Measurements from ENCODE around the gene ZNF681.
A peak's percentile ranks its signal among the peaks of the same experiment; 100 is the strongest.
"Not testable (repeated sequence)": the region's sequence is repeated elsewhere in the genome, so short reads cannot be mapped to it uniquely, and the experiment has no call there.

The ZNF681 gene

GRCh38 chr19:23766951-23767350, 8.3 kb upstream of the ZNF681 start:
- Histone ChIP-seq H3K4me1 (ENCODE audit: insufficient read depth, low read length) (no peaks in the 10 kb centered on the region), H3K9ac (ENCODE audit: low read depth, low read length) (no peak overlapping the region), H3K9me3 (ENCODE audit: control insufficient read depth, insufficient read depth, low read length) (no peaks in the 10 kb centered on the region), H3K36me3 (ENCODE audit: insufficient read depth, low read length) (peaks cover 7% of the 10 kb centered on the region; the same call in 1 of the 2 replicates)

- no peaks in the 10 kb centered on the region for H3K9me3 ChIP-seq (ENCODE audit: control insufficient read depth, insufficient read depth, low read length)
- no peak overlapping the region for H3K9ac ChIP-seq (ENCODE audit: low read depth, low read length)
- H3K4me1 ChIP-seq (ENCODE audit: insufficient read depth, low read length) = no peaks in the 10 kb centered on the region
- H3K36me3 ChIP-seq (ENCODE audit: insufficient read depth, low read length) = peaks cover 3% of the 10 kb centered on the region; the same call in 1 of the 2 replicates
These were observed 6.1 kb upstream of the ZNF681 start for GRCh38 chr19:23764781-23765180.

GRCh38 chr19:23762884-23763711, 4.4 kb upstream of the ZNF681 start:
- Histone ChIP-seq H3K36me3 (ENCODE audit: insufficient read depth, low read length) (peaks cover 3% of the 10 kb centered on the region; the same call in 1 of the 2 replicates), H3K9me3 (ENCODE audit: control insufficient read depth, insufficient read depth, low read length) (no peaks in the 10 kb centered on the region), H3K4me1 (ENCODE audit: insufficient read depth, low read length) (no peaks in the 10 kb centered on the region), H3K9ac (ENCODE audit: low read depth, low read length) (peak overlapping the region; percentile 70)

- H3K4me1 ChIP-seq (ENCODE audit: insufficient read depth, low read length) = no peaks in the 10 kb centered on the region
- peak overlapping the region; percentile 70; the same call in 1 of the 2 replicates for H3K9ac ChIP-seq (ENCODE audit: low read depth, low read length)
- H3K9me3 ChIP-seq (ENCODE audit: control insufficient read depth, insufficient read depth, low read length) = no peaks in the 10 kb centered on the region
- H3K36me3 ChIP-seq (ENCODE audit: insufficient read depth, low read length) = peaks cover 3% of the 10 kb centered on the region; the same call in 1 of the 2 replicates
These were observed 3.8 kb upstream of the ZNF681 start for GRCh38 chr19:23762548-23762883.

- H3K9ac ChIP-seq (ENCODE audit: low read depth, low read length); H3K36me3 ChIP-seq (ENCODE audit: insufficient read depth, low read length); H3K9me3 ChIP-seq (ENCODE audit: control insufficient read depth, insufficient read depth, low read length); H3K4me1 ChIP-seq (ENCODE audit: insufficient read depth, low read length): not testable (repeated sequence)
These were observed 1.6 kb upstream of the ZNF681 start for GRCh38 chr19:23760326-23760725.

GRCh38 chr19:23743633-23744232, 15.0 kb downstream of the ZNF681 start:
- not testable (repeated sequence) for H3K9ac ChIP-seq (ENCODE audit: low read depth, low read length); H3K4me1 ChIP-seq (ENCODE audit: insufficient read depth, low read length)
- peaks cover 14% of the 10 kb centered on the region for H3K36me3 ChIP-seq (ENCODE audit: insufficient read depth, low read length)
- H3K9me3 ChIP-seq (ENCODE audit: control insufficient read depth, insufficient read depth, low read length) = peaks cover 15% of the 10 kb centered on the region

- H3K9ac ChIP-seq (ENCODE audit: low read depth, low read length); H3K9me3 ChIP-seq (ENCODE audit: control insufficient read depth, insufficient read depth, low read length); H3K36me3 ChIP-seq (ENCODE audit: insufficient read depth, low read length); H3K4me1 ChIP-seq (ENCODE audit: insufficient read depth, low read length): not testable (repeated sequence)
These were observed 27.8 kb downstream of the ZNF681 start for GRCh38 chr19:23730729-23731465.

- H3K9me3 ChIP-seq (ENCODE audit: control insufficient read depth, insufficient read depth, low read length); H3K4me1 ChIP-seq (ENCODE audit: insufficient read depth, low read length); H3K36me3 ChIP-seq (ENCODE audit: insufficient read depth, low read length); H3K9ac ChIP-seq (ENCODE audit: low read depth, low read length): not testable (repeated sequence)
These were observed 34.5 kb downstream of the ZNF681 start for GRCh38 chr19:23724161-23724560.

- Histone ChIP-seq H3K4me1 (ENCODE audit: insufficient read depth, low read length) (peaks cover 6% of the 10 kb centered on the region; the same call in 1 of the 2 replicates), H3K36me3 (ENCODE audit: insufficient read depth, low read length) (no peaks in the 10 kb centered on the region), H3K9ac (ENCODE audit: low read depth, low read length) (peak overlapping the region; percentile 48; the same call in 1 of the 2 replicates), H3K9me3 (ENCODE audit: control insufficient read depth, insufficient read depth, low read length) (no peaks in the 10 kb centered on the region)
These were observed 39.9 kb downstream of the ZNF681 start for GRCh38 chr19:23718802-23719201.

GRCh38 chr19:23716792-23717191, 41.9 kb downstream of the ZNF681 start:
- Histone ChIP-seq H3K9me3 (ENCODE audit: control insufficient read depth, insufficient read depth, low read length) (no peaks in the 10 kb centered on the region), H3K4me1 (ENCODE audit: insufficient read depth, low read length) (0 out of 2 replicates have a peak, but pooled peaks cover 3% of the 10 kb centered on the region)

GRCh38 chr19:23709347-23709746, 49.3 kb downstream of the ZNF681 start:
- Histone ChIP-seq H3K36me3 (ENCODE audit: insufficient read depth, low read length) (no peaks in the 10 kb centered on the region), H3K9ac (ENCODE audit: low read depth, low read length) (no peak overlapping the region), H3K4me1 (ENCODE audit: insufficient read depth, low read length) (no peaks in the 10 kb centered on the region), H3K9me3 (ENCODE audit: control insufficient read depth, insufficient read depth, low read length) (no peaks in the 10 kb centered on the region)

More at GRCh38 chr19:23716792-23717191, 41.9 kb downstream of the ZNF681 start:
- Histone ChIP-seq H3K36me3 (ENCODE audit: insufficient read depth, low read length) (no peaks in the 10 kb centered on the region), H3K9ac (ENCODE audit: low read depth, low read length) (no peak overlapping the region)

GRCh38 chr19:23706657-23707056, 52.0 kb downstream of the ZNF681 start:
- no peak overlapping the region for H3K9ac ChIP-seq (ENCODE audit: low read depth, low read length)
- no peaks in the 10 kb centered on the region for H3K9me3 ChIP-seq (ENCODE audit: control insufficient read depth, insufficient read depth, low read length)
- H3K36me3 ChIP-seq (ENCODE audit: insufficient read depth, low read length) = no peaks in the 10 kb centered on the region
- no peaks in the 10 kb centered on the region for H3K4me1 ChIP-seq (ENCODE audit: insufficient read depth, low read length)

- Histone ChIP-seq H3K4me1 (ENCODE audit: insufficient read depth, low read length) (peaks cover 15% of the 10 kb centered on the region), H3K36me3 (ENCODE audit: insufficient read depth, low read length) (no peaks in the 10 kb centered on the region), H3K9ac (ENCODE audit: low read depth, low read length) (no peak overlapping the region; the same call in 1 of the 2 replicates), H3K9me3 (ENCODE audit: control insufficient read depth, insufficient read depth, low read length) (no peaks in the 10 kb centered on the region)
These were observed 59.2 kb downstream of the ZNF681 start for GRCh38 chr19:23699521-23699860.

GRCh38 chr19:23698711-23699520, 59.8 kb downstream of the ZNF681 start:
- H3K9ac ChIP-seq (ENCODE audit: low read depth, low read length) = no peak overlapping the region; the same call in 1 of the 2 replicates
- peaks cover 15% of the 10 kb centered on the region for H3K4me1 ChIP-seq (ENCODE audit: insufficient read depth, low read length)
- H3K9me3 ChIP-seq (ENCODE audit: control insufficient read depth, insufficient read depth, low read length) = no peaks in the 10 kb centered on the region
- H3K36me3 ChIP-seq (ENCODE audit: insufficient read depth, low read length) = no peaks in the 10 kb centered on the region
